Stomach (tissue), 4 donors: Measurements from ENCODE around the gene TNRC6B.

Experiments
- POLR2A ChIP-seq, 4 donors: fragments of 450-650 bp; IDR thresholded peaks; one replicate each; pipeline ENCODE4 v1.6.1; 2016; ENCODE audit warnings: antibody characterized with exemption in 4 of 4, control low read depth in 2 of 4, mild to moderate bottlenecking in 1 of 4, moderate library complexity in 1 of 4
- TF ChIP-seq, protein P1 (sequence below), 7 experiments: fragments of 450-650 bp in 4 of 7; fragments of 200-600 bp in 3 of 7; sonication (generic) in 3 of 7; IDR thresholded peaks; one replicate each; pipeline ENCODE4 v1.5.1; 2016 to 2019; ENCODE audit warnings: antibody characterized with exemption in 7 of 7, control low read depth in 2 of 7, mild to moderate bottlenecking in 1 of 7

DNA sequence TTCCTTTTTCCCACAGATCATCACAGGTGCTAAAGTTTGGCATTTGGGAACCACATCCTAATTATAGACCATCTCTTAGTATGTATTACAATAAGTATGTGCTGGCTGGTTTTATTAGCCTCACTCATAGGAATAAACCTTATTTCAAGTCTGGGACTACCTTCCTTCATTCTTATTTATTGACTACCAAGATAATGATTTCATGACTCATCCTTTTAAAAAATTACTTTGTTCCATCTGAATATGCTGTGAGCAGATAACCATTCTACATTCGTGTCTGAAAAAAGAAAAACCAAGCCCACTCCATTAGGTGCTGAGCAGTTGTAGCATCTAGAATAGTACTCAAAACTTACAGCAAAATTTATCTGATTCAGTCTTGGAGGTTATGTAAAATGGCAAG lies 12.3 kb downstream of the TNRC6B start:
- TF ChIP-seq, protein P1, sequence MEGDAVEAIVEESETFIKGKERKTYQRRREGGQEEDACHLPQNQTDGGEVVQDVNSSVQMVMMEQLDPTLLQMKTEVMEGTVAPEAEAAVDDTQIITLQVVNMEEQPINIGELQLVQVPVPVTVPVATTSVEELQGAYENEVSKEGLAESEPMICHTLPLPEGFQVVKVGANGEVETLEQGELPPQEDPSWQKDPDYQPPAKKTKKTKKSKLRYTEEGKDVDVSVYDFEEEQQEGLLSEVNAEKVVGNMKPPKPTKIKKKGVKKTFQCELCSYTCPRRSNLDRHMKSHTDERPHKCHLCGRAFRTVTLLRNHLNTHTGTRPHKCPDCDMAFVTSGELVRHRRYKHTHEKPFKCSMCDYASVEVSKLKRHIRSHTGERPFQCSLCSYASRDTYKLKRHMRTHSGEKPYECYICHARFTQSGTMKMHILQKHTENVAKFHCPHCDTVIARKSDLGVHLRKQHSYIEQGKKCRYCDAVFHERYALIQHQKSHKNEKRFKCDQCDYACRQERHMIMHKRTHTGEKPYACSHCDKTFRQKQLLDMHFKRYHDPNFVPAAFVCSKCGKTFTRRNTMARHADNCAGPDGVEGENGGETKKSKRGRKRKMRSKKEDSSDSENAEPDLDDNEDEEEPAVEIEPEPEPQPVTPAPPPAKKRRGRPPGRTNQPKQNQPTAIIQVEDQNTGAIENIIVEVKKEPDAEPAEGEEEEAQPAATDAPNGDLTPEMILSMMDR (IDR thresholded peaks at IDR 0.05) = no peak
- TF ChIP-seq POLR2A (IDR thresholded peaks at IDR 0.05) = no peak
